Pancreas (tissue), 10 donors: ENCODE measurements around the gene DNAAF5. TPM values are rescaled to one million over a fixed set of nuclear protein-coding genes. Genes with fewer than 3 reads are reported as not detected.
A peak's percentile ranks its signal among the peaks of the same experiment; 100 is the strongest.
"Not testable (repeated sequence)": the region's sequence is repeated elsewhere in the genome, so short reads cannot be mapped to it uniquely, and the experiment has no call there.

Source experiments
- ATAC-seq, 4 donors: fragments of 200-7000 bp; cut with Tn5 transposase; one replicate each; pipeline versions ENCODE4 v1.8.0 to v1.9.1; 2020; ENCODE audit warnings: mild to moderate bottlenecking in 4 of 4, moderate library complexity in 4 of 4
- DNase-seq, 6 donors: peaks; one replicate each; pipeline ENCODE4 v3.0.0-alpha.2; 2020
- FAIRE-seq: peaks from 2 replicates; lab custom pipeline; 2012; peaks lifted over from hg19 to GRCh38; lab: Jason Lieb, UNC
- H3K27ac ChIP-seq, 4 donors: fragments of 200-600 bp; sonication (generic); 1 replicate in 3 of 4; 2 replicates in 1 of 4; pipeline versions ENCODE4 v1.5.0 to v1.8.0; 2020
- H3K27me3 ChIP-seq, 4 donors: fragments of 200-600 bp; one replicate each; pipeline ENCODE4 v1.8.0; 2021
- H3K36me3 ChIP-seq, 3 donors: fragments of 200-600 bp; sonication (generic) in 1 of 3; one replicate each; pipeline versions ENCODE4 v1.5.0 to v1.8.0; 2020 to 2021
- H3K4me1 ChIP-seq, 3 donors: fragments of 200-600 bp; one replicate each; pipeline ENCODE4 v1.8.0; 2021
- H3K4me3 ChIP-seq, 4 donors: fragments of 200-600 bp; sonication (generic) in 2 of 4; one replicate each; pipeline versions ENCODE4 v1.5.0 to v1.8.0; 2020 to 2021
- H3K9me3 ChIP-seq, 4 donors: fragments of 200-600 bp; one replicate each; pipeline ENCODE4 v1.8.0; 2021
- CTCF ChIP-seq, 4 donors: fragments of 200-600 bp; sonication (generic) in 3 of 4; IDR thresholded peaks; one replicate each; pipeline versions ENCODE4 v1.5.0 to v1.8.0; 2021; ENCODE audit warnings: antibody characterized with exemption in 4 of 4
- WGBS, 2 donors: extraction: QIAGEN DNeasy Blood & Tissue Kit; methylation state at CpG; one replicate each; pipeline ENCODE4 v1.1.7; 2013; 5-methylcytosine and 5-hydroxymethylcytosine counted together
- intact Hi-C, 3 donors: fragments of 100-400 bp; cut with DNase I; formaldehyde crosslinking; loops; one replicate each; pipeline versions ENCODE4 v1.11.1 to v1.14.2; 2022
- polyA plus RNA-seq, 2 donors: library from polyadenylated mRNA; stranded (reverse); fragments of 200-250 nt; gene quantifications; one replicate each; pipeline ENCODE4 v1.2.3, GENCODE V29; 2013
- total RNA-seq, 6 donors: library from RNA; stranded (reverse); fragmentation: NEBNext Ultra II Directional in 4 of 6; extraction: Animal tissue kit (Norgen Biotek cat#: 25700) in 4 of 6; gene quantifications; one replicate each; pipeline versions ENCODE4 v1.2.1 to v1.2.4, GENCODE V29; 2021 to 2023
- donor health status: healthy with polysubstance abuse.
- donor health status: DM: no; HTN: no; CAD: no; lungs with moderate emphysema.
- donor health status: DM: no; HTN: no; CAD: no.
- donor health status: control.
- donor health status: control.
- donor health status: Bipolar disorder and iron deficiency.
- donor health status: DM: yes; HTN: yes; CAD: no.
- donor health status: DM: no; HTN: no; CAD: no.
- donor health status: DM: no; HTN: no; CAD: no.
- donor health status: DM: yes; HTN: yes; CAD: no.

DNAAF5 gene
- total and polyA plus RNA-seq, 8 donors: 7.7 to 16.6 (median 11.8) TPM

DNA sequence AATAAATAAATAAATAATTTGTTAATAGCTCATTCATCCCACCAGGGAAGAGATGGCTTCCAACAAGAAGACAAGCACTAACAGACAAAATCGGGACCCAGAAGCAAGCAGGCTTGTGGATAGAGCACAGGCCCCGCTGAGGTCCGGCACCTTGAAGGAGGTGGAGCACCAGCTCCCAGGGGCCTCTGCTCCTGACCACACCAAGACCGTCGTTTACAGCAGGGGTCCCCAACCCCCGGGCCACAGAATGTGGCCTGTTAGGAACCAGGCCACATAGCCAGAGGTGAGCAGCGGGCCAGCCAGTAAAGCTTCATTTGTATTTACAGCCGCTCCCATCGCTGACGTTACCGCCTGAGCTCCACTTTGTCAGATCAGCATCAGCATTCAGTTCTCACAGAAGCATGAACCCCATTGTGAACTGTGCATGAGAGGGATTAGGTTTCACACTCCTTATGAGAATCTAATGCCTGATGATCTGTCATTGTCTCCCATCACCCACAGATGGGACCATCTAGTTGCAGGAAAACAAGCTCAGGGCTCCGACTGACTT, 72.5 kb downstream of the DNAAF5 start:
- Histone ChIP-seq H3K27ac (no peak overlapping the region), H3K4me3 (no peak overlapping the region), H3K27me3 (no peaks in the 10 kb centered on the region), H3K9me3 (no peaks in the 10 kb centered on the region), H3K36me3 (no peaks in the 10 kb centered on the region), H3K4me1 (no peaks in the 10 kb centered on the region)
- 81 to 98% methylated on average over 12 of the region's 12 CpGs for WGBS, 2 donors
- DNase-seq (peak in 1 of 6 donors; percentile 24), ATAC-seq (no peak), FAIRE-seq (no peak)
- intact Hi-C loops: no loop called here
- no peak for TF ChIP-seq CTCF (IDR thresholded peaks at IDR 0.05)

- DNase-seq (no peak), ATAC-seq (no peak), FAIRE-seq (no peak)
- Histone ChIP-seq H3K36me3 (no peaks in the 10 kb centered on the region), H3K4me3 (no peak overlapping the region), H3K4me1 (no peaks in the 10 kb centered on the region), H3K9me3 (no peaks in the 10 kb centered on the region), H3K27ac (no peak overlapping the region), H3K27me3 (no peaks in the 10 kb centered on the region)
- TF ChIP-seq CTCF (IDR thresholded peaks at IDR 0.05): no peak
- intact Hi-C loops: no loop called here
- WGBS, 2 donors: 71 to 84% methylated on average over 7 of the region's 7 CpGs
Observed at GRCh38 chr7:800692-801091, 74.2 kb downstream of the DNAAF5 start.

DNA sequence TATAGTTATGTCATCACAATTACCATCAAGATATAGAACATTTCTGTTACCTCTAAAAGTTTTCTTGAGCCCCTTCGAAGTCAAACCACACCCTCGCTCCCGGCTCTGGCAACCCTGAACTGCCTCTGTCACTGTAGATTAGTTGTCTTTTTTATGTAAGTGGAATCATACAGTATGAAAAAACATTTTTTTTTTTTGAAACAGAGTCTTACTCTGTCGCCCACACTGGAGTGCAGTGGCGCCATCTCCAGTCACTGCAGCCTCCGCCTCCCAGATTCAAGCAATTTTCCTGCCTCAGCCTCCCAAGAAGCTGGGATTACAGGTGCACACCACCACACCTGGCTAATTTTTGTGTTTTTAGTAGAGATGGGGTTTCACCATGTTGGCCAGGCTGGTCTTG, 74.9 kb downstream of the DNAAF5 start:
- FAIRE-seq, H3K27me3 ChIP-seq, H3K27ac ChIP-seq, H3K9me3 ChIP-seq, DNase-seq, ATAC-seq, intact Hi-C loops, H3K36me3 ChIP-seq, H3K4me1 ChIP-seq, H3K4me3 ChIP-seq: not testable (repeated sequence)
- WGBS, 2 donors: 69 to 74% methylated on average over 6 of the region's 6 CpGs

- H3K27me3 ChIP-seq: no peaks in the 10 kb centered on the region
- H3K4me1 ChIP-seq: no peaks in the 10 kb centered on the region
- DNase-seq: peak; percentile 68 to 84 (median 78)
- 10 to 17% methylated on average over 16 to 19 of the region's 19 CpGs for WGBS, 2 donors
- TF ChIP-seq CTCF (IDR thresholded peaks at IDR 0.05): no peak
- ATAC-seq: peak; percentile 75 to 92 (median 90)
- intact Hi-C loops: no loop called here
- H3K36me3 ChIP-seq: no peaks in the 10 kb centered on the region
- H3K27ac ChIP-seq: peak overlapping the region in 2 of 4 donors; percentile 9 to 28
- H3K4me3 ChIP-seq: peak overlapping the region in 1 of 4 donors; percentile 1
- no peaks in the 10 kb centered on the region for H3K9me3 ChIP-seq
- no peak for FAIRE-seq
Observed at GRCh38 chr7:801940-802381, 75.5 kb downstream of the DNAAF5 start.

DNA sequence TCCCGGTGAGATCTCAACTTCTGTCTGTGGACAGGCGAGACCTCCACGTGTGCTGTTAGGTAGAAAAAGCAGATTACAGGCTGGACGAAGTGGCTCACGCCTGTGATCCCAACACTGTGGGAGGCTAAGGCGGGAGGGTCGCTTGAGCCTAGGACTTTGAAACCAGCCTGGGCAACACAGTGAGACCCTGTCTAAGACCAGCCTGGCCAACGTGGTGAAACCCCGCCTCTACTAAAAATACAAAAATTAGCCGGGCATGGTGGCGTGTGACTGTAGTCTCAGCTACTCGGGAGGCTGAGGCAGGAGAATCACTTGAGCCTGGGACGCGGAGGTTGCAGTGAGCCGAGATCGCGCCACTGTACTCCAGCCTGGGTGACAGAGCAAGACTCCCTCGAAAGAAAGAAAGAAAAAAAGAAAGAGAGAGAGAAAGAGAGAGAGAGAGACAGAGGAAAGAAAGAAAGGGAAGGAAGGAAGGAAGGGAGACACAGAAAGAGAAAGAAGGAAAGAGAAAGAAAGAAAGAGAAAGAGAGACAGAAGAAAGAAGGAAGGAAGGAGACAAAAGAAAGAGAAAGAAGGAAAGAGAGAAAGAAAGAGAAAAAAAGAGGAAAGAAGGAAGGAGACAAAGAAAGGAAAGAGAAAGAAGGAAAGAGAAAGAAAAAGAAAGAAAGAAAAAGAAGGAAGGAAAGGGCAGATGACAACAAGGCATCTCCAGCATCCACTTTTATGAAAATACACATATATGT, 76.2 kb downstream of the DNAAF5 start:
- WGBS, 2 donors: 80 to 84% methylated on average over 18 of the region's 18 CpGs
- ATAC-seq: peak in 2 of 4 donors; percentile 20 to 36
- Histone ChIP-seq H3K27me3 (no peaks in the 10 kb centered on the region), H3K27ac (peak overlapping the region in 2 of 4 donors; percentile 9 to 28), H3K4me1 (no peaks in the 10 kb centered on the region), H3K36me3 (no peaks in the 10 kb centered on the region), H3K4me3 (no peak overlapping the region), H3K9me3 (no peaks in the 10 kb centered on the region)
- TF ChIP-seq CTCF (IDR thresholded peaks at IDR 0.05): no peak
- DNase-seq: no peak
- intact Hi-C loops: no loop called here
- FAIRE-seq: no peak
